ENCODE measurements around the gene HOOK2.
A peak's percentile ranks its signal among the peaks of the same experiment; 100 is the strongest.
"Not testable (repeated sequence)": the region's sequence is repeated elsewhere in the genome, so short reads cannot be mapped to it uniquely, and the experiment has no call there.

HOOK2 gene, protein sequence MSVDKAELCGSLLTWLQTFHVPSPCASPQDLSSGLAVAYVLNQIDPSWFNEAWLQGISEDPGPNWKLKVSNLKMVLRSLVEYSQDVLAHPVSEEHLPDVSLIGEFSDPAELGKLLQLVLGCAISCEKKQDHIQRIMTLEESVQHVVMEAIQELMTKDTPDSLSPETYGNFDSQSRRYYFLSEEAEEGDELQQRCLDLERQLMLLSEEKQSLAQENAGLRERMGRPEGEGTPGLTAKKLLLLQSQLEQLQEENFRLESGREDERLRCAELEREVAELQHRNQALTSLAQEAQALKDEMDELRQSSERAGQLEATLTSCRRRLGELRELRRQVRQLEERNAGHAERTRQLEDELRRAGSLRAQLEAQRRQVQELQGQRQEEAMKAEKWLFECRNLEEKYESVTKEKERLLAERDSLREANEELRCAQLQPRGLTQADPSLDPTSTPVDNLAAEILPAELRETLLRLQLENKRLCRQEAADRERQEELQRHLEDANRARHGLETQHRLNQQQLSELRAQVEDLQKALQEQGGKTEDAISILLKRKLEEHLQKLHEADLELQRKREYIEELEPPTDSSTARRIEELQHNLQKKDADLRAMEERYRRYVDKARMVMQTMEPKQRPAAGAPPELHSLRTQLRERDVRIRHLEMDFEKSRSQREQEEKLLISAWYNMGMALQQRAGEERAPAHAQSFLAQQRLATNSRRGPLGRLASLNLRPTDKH

GRCh38 chr19:12774588-12775555 lies at the start of gene HOOK2:
Gene HOOK2, minus strand, starts transcription at chr19:12775552. Its CDS starts 103 bp downstream, at chr19:12775449.
- H3K27ac ChIP-seq: peak within 1 kb of the TSS; percentile 93

GRCh38 chr19:12821761-12822160 lies 46.4 kb upstream of the HOOK2 start:
- TF ChIP-seq CTCF (conservative IDR thresholded peaks at IDR 0.05): no peak
- H3K27ac ChIP-seq: no peak overlapping the region

More at GRCh38 chr19:12774588-12775555, at the start of gene HOOK2:
- TF ChIP-seq CTCF (conservative IDR thresholded peaks at IDR 0.05): no peak

DNA sequence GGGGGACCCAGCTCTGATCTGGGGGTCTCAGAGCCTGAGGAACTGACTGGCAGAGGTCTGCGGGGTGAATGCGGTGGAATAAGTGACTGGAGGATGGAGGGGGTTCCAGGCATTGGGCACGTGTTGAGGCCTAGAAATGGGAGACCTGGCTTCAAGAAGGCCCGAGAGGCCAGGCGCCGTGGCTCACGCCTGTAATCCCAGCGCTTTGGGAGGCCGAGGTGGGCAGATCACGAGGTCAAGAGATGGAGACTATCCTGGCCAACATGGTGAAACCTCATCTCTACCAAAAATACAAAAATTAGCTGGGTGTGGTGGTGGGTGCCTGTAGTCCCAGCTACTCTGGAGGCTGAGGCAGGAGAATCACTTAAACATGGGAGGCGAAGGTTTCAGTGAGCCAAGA lies 42.5 kb upstream of the HOOK2 start:
- H3K27ac ChIP-seq: not testable (repeated sequence)

DNA sequence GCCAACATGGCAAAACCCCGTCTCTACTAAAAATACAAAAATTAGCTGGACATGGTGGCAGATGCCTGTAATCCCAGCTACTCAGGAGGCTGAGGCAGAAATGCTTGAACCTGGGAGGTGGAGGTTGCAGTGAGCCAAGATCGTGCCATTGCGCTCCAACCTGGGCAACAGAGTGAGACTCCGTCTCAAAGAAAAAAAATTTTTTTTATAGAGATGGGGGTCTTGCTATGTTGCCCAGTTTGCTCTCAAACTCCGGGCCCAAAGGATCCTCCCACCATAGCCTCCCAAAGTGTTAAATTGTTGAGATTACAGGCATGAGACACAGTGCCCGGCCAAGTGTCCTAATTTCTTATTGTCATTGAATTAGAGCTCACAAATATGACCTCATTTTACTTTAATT lies 41.8 kb upstream of the HOOK2 start:
- H3K27ac ChIP-seq: not testable (repeated sequence)

GRCh38 chr19:12815088-12815487 lies 39.7 kb upstream of the HOOK2 start:
- no peak overlapping the region for H3K27ac ChIP-seq
- no peak for TF ChIP-seq CTCF (conservative IDR thresholded peaks at IDR 0.05)

- TF ChIP-seq CTCF (conservative IDR thresholded peaks at IDR 0.05): no peak
- H3K27ac ChIP-seq: peak within 1 kb of the TSS; percentile 68
These were observed 31.1 kb upstream of the HOOK2 start, which contains the start of gene RNASEH2A for GRCh38 chr19:12806242-12807081. Gene RNASEH2A, plus strand, starts transcription at chr19:12806584. Its CDS starts 90 bp downstream, at chr19:12806674.

DNA sequence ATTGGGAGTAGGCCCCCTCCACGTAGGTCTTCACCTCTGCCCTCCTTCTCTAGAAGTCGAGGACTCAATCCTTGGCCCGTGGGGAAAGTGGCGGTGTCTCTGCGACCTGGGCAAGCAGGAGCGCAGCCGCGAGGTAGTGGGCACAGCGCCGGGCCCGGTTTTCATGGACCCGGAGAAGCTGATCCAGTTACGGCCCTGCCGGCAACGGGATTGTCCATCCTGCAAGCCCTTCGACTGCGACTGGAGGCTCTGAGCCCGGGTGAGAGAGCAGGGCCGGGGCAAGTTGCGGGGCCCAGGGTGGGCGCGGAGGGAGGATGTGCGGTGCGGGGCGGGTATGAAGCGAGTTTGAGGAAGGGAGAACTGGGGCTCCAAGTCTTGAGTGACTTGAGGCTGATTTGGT lies 28.7 kb upstream of the HOOK2 start:
- no peak overlapping the region for H3K27ac ChIP-seq
- no peak for TF ChIP-seq CTCF (conservative IDR thresholded peaks at IDR 0.05)
